Immature natural killer cell (primary cell): Measurements from ENCODE around the gene SOX5. TPM values are rescaled to one million over a fixed set of nuclear protein-coding genes. Genes with fewer than 3 reads are reported as not detected.
"Not testable (repeated sequence)": the region's sequence is repeated elsewhere in the genome, so short reads cannot be mapped to it uniquely, and the experiment has no call there.

Experiments
- DNase-seq, 3 donors: peaks; one replicate each; pipeline ENCODE4 v3.0.0; 2022; ENCODE audit warnings: mixed read lengths in 1 of 3
- H3K27ac Mint-ChIP-seq, 6 donors: one replicate each; pipeline ENCODE4 v1.8.0; 2020; ENCODE audit warnings: mixed read lengths in 6 of 6, mild to moderate bottlenecking in 5 of 6, inconsistent platforms in 4 of 6, moderate library complexity in 3 of 6
- H3K27me3 Mint-ChIP-seq, 3 donors: one replicate each; pipeline ENCODE4 v1.8.0; 2020 to 2021; ENCODE audit warnings: low read depth in 3 of 3, mild to moderate bottlenecking in 3 of 3, mixed read lengths in 3 of 3, moderate library complexity in 3 of 3, inconsistent platforms in 1 of 3
- H3K36me3 Mint-ChIP-seq, 3 donors: one replicate each; pipeline ENCODE4 v1.8.0; 2020; ENCODE audit warnings: mixed read lengths in 3 of 3, inconsistent platforms in 2 of 3, mild to moderate bottlenecking in 2 of 3
- H3K4me1 Mint-ChIP-seq, 2 donors: one replicate each; pipeline ENCODE4 v1.8.0; 2020; ENCODE audit warnings: inconsistent platforms in 2 of 2, mild to moderate bottlenecking in 2 of 2, mixed read lengths in 2 of 2, moderate library complexity in 1 of 2
- H3K4me3 Mint-ChIP-seq, 5 donors: one replicate each; pipeline ENCODE4 v1.8.0; 2020; ENCODE audit warnings: mild to moderate bottlenecking in 5 of 5, mixed read lengths in 5 of 5, inconsistent platforms in 3 of 5, moderate library complexity in 3 of 5
- H3K9me3 Mint-ChIP-seq, 6 donors: one replicate each; pipeline ENCODE4 v1.8.0; 2020; ENCODE audit warnings: mild to moderate bottlenecking in 6 of 6, mixed read lengths in 6 of 6, inconsistent platforms in 4 of 6, moderate library complexity in 3 of 6
- polyA plus RNA-seq, 3 donors: library from polyadenylated mRNA; unstranded; fragments of 300-500 nt; fragmentation: Illumina TruSeq; gene quantifications; one replicate each; pipeline ENCODE4 v1.2.3, GENCODE V29; 2021

The SOX5 gene
- polyA plus RNA-seq, 3 donors from 2014 or later = not detected

DNA sequence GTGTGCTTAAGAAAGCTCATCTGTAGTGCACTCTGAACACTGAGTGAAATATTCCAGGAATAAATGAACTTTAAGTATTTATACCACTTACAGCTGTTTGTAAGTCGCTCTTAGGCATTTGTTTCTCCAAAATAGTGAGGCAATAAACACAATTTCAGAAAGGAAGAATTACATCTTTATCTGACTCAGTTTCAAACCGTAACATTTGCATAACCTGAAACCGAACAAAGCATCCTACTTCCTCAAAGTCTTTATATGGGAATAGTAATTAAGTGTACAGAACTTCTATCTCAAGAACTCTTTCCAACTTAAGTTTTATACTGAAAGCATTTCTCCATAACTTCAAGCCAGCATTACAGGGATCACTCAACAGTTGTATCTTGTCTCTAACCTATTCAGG lies 58.4 kb downstream of the SOX5 start:
- Mint-ChIP-seq H3K27ac (no peak overlapping the region), H3K36me3 (no peaks in the 10 kb centered on the region), H3K4me1 (no peaks in the 10 kb centered on the region), H3K27me3 (no peaks in the 10 kb centered on the region), H3K4me3 (no peak overlapping the region), H3K9me3 (peaks cover 2 to 7% (median 5%) of the 10 kb centered on the region in 6 donors)
- DNase-seq = no peak

DNA sequence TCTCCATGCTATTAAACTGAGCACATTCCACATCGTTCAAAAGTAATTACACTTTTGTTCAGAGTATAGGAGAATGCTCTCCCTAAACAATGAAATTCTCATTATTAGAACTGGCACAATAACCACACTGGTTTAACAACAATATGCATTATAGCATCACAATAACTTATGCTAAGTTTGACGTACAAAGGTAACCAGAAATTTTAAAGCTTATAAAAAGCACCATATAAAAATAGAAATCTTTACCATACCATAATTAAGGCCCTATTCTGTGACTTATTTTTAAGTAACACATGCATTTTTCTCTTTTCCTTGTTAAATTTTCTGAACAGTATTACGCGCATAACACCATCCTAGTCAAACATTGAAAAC lies 60.4 kb downstream of the SOX5 start:
- Mint-ChIP-seq H3K27ac (no peak overlapping the region), H3K36me3 (no peaks in the 10 kb centered on the region), H3K4me1 (no peaks in the 10 kb centered on the region), H3K9me3 (peaks cover 2 to 7% (median 3%) of the 10 kb centered on the region in 6 donors), H3K27me3 (no peaks in the 10 kb centered on the region), H3K4me3 (no peak overlapping the region)
- DNase-seq = no peak

DNA sequence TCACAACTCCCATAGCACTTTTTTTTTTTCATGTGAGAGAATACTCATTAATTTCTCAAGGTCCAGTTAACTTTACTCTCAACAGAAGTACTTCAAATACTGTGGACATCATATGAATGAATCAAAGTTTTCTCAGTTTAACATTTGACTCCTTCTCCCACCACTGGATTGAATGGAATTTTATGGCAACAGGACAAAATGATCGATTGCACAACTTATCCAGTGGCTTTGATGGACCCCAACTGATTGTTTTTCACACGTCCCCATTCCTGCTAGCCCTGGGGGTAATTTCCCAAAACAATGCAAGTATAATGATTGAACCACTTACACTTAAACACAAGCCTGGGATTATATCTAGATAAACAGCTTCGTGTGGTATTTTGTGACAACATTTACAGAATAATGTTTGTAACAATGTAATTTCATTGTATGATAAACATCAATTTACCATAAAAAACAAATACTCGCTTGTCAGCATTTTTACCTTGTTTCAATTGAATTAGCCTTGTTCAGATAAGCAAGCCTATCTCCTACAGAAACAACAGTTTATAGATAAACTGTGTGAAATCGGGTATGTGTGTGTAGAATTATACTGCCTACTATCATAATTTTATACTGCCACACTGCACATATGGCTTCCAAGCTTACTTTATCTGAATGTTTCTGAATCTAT lies 60.9 kb downstream of the SOX5 start:
- Mint-ChIP-seq H3K4me1 (no peaks in the 10 kb centered on the region), H3K27ac (no peak overlapping the region), H3K27me3 (no peaks in the 10 kb centered on the region), H3K36me3 (no peaks in the 10 kb centered on the region), H3K9me3 (peaks cover 2 to 7% (median 3%) of the 10 kb centered on the region in 6 donors), H3K4me3 (no peak overlapping the region)
- DNase-seq = no peak

DNA sequence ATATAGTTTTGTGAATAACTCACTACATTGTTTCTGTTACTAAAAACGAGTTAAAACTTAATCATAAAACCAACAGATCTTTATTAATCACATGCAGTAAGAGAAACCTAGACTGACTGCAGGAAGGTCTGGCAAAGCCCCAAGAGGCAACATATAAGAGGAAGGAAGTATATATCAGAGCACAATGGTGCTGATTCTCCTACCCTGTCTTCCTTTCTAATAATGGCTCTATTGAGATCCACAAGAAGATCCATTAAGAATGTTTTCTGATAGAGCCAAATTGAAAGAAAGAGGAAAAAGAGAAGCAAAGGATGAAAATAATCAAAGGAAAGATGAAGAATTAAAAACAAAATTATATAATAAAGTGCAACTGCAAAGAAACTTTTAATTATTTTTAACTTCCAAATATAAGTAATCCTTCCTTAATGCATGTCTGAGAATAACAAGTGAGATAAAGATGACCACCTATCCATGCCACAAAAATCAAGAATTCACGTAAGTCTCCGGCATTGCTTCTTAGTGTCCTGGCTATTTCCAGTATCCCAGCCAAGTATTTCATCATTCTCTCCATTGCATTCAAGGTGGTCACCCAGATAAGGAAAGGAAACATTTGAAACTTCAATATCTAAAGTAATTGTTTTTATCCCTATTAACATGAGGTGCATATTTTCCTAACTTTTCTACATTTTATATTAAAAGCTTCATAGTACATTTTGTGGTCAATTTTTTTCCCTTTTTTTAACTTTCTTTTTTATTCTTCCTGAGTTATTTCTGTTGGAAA lies 62.2 kb downstream of the SOX5 start:
- no peak overlapping the region for H3K4me3 Mint-ChIP-seq
- H3K9me3 Mint-ChIP-seq = peaks cover 0 to 7% (median 2%) of the 10 kb centered on the region in 6 donors
- no peak overlapping the region for H3K27ac Mint-ChIP-seq
- H3K4me1 Mint-ChIP-seq = no peaks in the 10 kb centered on the region
- no peak for DNase-seq
- H3K27me3 Mint-ChIP-seq = no peaks in the 10 kb centered on the region
- H3K36me3 Mint-ChIP-seq = no peaks in the 10 kb centered on the region

DNA sequence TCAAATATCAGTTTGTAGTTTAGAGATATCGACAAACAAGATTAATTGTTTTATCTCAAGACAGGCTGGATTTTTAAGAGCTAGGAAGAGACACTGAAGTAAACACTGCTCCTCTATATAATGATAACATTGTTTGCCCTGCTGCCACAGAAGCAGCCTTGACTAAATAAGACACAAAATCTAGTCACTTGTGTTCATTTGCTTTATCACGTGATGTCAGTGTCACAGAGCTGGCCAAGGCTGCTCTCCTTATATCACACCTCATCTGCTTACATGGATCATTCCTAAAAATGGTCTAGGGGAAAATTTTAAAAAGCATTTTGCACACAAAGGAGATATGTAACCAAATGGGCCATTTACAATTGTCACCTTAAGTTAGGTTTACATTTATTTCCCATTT lies 64.1 kb downstream of the SOX5 start:
- Mint-ChIP-seq H3K27ac (no peak overlapping the region), H3K27me3 (no peaks in the 10 kb centered on the region), H3K36me3 (no peaks in the 10 kb centered on the region)

DNA sequence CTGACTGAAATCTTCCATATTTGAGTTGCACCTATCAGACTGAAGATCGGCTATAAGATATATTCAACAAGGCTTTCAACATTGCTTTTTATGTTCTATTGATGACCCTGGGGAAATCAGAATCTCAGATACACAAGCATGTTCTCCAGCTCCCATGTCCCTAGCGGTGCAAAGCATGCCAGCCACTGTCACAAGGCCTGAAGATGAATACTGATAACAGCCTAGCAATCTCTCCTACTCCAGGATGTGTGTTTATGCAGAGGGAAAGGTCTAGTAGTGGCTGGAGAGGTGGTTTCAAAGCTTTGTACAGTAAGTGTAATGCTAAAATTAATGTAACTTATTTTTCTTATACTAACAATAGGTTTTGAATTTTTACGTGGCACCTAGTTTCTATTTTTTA lies 64.6 kb downstream of the SOX5 start:
- Mint-ChIP-seq H3K9me3 (peaks cover 0 to 5% (median 0%) of the 10 kb centered on the region in 6 donors), H3K27ac (no peak overlapping the region), H3K36me3 (no peaks in the 10 kb centered on the region)

More for the DNA sequence above, 64.1 kb downstream of the SOX5 start:
- DNase-seq = no peak
- Mint-ChIP-seq H3K4me1 (no peaks in the 10 kb centered on the region), H3K9me3 (peaks cover 0 to 5% (median under 1%) of the 10 kb centered on the region in 6 donors), H3K4me3 (no peak overlapping the region)

DNA sequence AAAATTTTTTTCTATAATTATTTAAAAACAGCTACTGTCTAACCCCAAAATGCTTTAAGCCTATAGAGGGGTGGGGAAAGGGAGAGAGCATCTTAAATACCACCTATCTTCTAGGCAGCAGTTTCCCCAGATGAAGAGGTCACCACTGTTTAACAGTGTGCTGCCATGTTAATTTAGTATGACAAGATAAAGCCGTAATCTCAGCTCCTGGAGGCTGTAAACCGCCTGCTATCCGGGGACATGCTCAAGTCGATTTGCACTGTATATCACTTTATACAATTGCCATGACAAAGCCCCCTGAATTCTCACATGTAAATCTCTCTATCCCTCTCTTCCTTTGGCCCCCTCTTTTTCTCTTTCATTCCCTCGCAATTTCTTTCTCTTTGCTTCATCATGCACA lies 68.5 kb downstream of the SOX5 start:
- Mint-ChIP-seq H3K36me3 (no peaks in the 10 kb centered on the region), H3K9me3 (peaks cover 0 to 5% (median under 1%) of the 10 kb centered on the region in 6 donors), H3K4me3 (no peak overlapping the region), H3K27ac (no peak overlapping the region), H3K4me1 (no peaks in the 10 kb centered on the region), H3K27me3 (peaks cover 0 to 4% (median 0%) of the 10 kb centered on the region in 3 donors)
- DNase-seq = no peak

More for the DNA sequence above, 64.6 kb downstream of the SOX5 start:
- Mint-ChIP-seq H3K27me3 (no peaks in the 10 kb centered on the region), H3K4me1 (no peaks in the 10 kb centered on the region), H3K4me3 (no peak overlapping the region)
- DNase-seq = no peak

DNA sequence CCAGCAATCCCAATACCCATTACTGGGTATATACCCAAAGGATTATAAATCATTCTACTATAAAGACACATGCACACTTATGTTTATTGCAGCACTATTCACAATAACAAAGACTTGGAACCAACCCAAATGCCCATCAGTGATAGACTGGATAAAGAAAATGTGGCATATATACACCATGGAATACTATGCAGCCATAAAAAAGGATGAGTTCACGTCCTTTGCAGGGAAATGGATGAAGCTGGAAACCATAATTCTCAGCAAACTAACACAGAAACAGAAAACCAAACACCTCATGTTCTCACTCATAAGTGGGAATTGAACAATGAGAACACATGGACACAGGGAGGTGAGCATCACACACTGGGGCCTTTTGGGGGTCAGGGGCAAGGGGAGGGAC lies 72.9 kb downstream of the SOX5 start:
- not testable (repeated sequence) for H3K27me3 Mint-ChIP-seq, H3K4me1 Mint-ChIP-seq, DNase-seq, H3K27ac Mint-ChIP-seq, H3K4me3 Mint-ChIP-seq, H3K36me3 Mint-ChIP-seq
- H3K9me3 Mint-ChIP-seq = peaks cover 0 to 11% (median 5%) of the 10 kb centered on the region in 6 donors

DNA sequence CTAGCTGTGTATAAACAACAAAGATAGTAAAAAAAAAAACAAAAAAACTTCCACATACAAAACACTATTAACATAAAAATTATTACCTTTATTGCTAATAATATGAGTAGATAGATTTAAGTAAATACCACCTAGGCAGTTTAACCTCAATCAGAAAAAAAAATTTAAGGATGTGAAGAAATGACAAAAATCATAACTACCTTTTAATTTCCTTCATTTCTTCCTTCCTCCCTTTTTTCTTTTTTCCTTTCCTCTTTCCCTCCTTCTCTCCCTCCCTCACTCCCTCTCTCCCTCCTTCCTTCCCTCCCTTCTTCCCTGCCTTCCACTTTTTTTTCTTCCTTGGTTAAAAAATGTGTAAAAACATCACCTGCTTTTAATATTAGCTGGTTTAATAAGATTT lies 81.7 kb downstream of the SOX5 start:
- H3K36me3 Mint-ChIP-seq = no peaks in the 10 kb centered on the region
- DNase-seq = no peak
- peaks cover 0 to 4% (median 0%) of the 10 kb centered on the region in 3 donors for H3K27me3 Mint-ChIP-seq
- no peak overlapping the region for H3K4me3 Mint-ChIP-seq
- H3K9me3 Mint-ChIP-seq = peaks cover 3 to 27% (median 12%) of the 10 kb centered on the region in 6 donors
- H3K27ac Mint-ChIP-seq = no peak overlapping the region
- H3K4me1 Mint-ChIP-seq = no peaks in the 10 kb centered on the region

DNA sequence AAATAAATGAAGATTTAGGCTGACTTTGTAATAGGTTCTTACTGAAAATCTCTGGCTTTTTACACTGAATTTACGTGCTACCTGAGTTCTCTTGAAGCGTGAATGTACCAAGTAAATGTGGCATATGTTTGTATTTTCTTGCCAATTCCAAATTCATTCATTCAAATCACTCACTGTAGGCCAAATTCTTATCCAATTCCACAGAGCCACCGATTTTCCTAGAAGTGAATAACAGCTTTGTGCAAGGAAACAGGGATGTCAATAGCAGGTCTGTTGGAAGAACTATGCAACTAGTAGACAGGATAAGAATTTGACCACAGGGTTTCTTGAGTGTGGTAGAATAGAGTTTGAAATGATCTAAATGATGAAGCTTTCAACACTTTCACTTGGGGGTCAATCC lies 86.8 kb downstream of the SOX5 start:
- Mint-ChIP-seq H3K27me3 (peaks cover 0 to 8% (median 0%) of the 10 kb centered on the region in 3 donors), H3K4me1 (no peaks in the 10 kb centered on the region), H3K9me3 (peaks cover 5 to 38% (median 14%) of the 10 kb centered on the region in 6 donors), H3K4me3 (no peak overlapping the region), H3K36me3 (peaks cover 0 to 3% (median 0%) of the 10 kb centered on the region in 3 donors), H3K27ac (no peak overlapping the region)
- DNase-seq = no peak

DNA sequence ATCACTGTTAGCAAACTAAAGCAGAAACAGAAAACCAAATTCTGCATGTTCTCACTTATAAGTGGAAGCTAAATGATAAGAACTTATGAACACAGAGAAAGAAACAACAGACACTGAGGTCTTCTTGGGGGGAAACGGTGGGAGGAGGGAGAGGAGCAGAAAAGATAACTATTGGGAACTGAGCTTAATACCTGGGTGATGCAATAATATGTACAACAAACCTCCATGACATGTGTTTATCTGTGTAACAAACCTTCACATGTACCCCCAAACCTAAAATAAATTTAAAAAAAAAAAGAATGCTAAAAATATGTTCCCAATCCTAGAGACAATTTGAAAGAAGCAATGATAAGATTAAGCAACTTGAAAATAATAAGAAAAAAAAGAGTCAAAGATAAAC lies 89.5 kb downstream of the SOX5 start:
- peaks cover 9 to 42% (median 14%) of the 10 kb centered on the region in 6 donors for H3K9me3 Mint-ChIP-seq
- no peak for DNase-seq
- peaks cover 0 to 3% (median 0%) of the 10 kb centered on the region in 3 donors for H3K36me3 Mint-ChIP-seq
- H3K4me3 Mint-ChIP-seq = no peak overlapping the region
- peaks cover 0 to 4% (median 0%) of the 10 kb centered on the region in 3 donors for H3K27me3 Mint-ChIP-seq
- H3K4me1 Mint-ChIP-seq = no peaks in the 10 kb centered on the region
- no peak overlapping the region for H3K27ac Mint-ChIP-seq

DNA sequence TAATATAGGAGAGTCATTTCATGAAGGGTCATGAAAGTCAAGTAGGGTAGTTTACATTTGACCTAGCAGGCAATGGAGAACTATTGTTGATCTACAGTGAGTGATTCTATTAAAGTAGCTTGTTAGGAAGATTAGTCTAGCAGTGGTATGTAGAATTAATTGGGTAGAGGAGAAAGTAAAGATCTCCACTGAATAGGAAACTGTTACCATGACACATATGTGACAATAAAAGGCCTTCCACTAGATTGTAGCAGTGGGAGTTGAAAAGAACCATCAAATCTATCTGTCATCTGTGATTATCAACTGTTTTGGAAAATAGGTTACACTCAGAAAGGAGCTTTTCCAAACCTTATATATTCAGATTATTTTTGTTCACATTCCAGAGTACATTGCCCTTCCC lies 92.3 kb downstream of the SOX5 start:
- Mint-ChIP-seq H3K27me3 (peaks cover 0 to 4% (median 0%) of the 10 kb centered on the region in 3 donors), H3K4me3 (no peak overlapping the region), H3K36me3 (peaks cover 0 to 3% (median 0%) of the 10 kb centered on the region in 3 donors), H3K9me3 (peaks cover 7 to 33% (median 12%) of the 10 kb centered on the region in 6 donors), H3K27ac (no peak overlapping the region), H3K4me1 (no peaks in the 10 kb centered on the region)
- DNase-seq = no peak

DNA sequence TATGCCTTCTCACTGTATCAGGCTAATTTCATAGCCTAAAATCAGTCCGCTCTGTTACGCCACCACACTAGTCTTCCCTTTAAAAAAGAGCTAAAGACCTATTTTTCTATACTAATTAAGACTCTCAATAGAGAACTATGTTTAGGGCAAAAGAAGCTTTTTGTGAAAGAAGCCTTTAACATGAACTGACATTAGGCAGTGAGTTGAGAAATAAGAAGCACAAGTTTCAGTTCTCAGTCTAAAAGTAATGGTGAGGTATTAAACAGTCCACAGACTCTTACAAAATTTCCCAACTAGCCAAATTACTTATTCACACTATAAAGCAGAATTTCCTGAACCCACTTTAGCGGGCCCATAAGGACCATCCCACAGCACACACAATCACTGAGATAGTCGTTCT lies 93.7 kb downstream of the SOX5 start:
- H3K9me3 Mint-ChIP-seq = peaks cover 7 to 27% (median 12%) of the 10 kb centered on the region in 6 donors
- H3K4me3 Mint-ChIP-seq = no peak overlapping the region
- no peaks in the 10 kb centered on the region for H3K4me1 Mint-ChIP-seq
- H3K36me3 Mint-ChIP-seq = peaks cover 0 to 3% (median 0%) of the 10 kb centered on the region in 3 donors
- peaks cover 0 to 4% (median 0%) of the 10 kb centered on the region in 3 donors for H3K27me3 Mint-ChIP-seq
- DNase-seq = no peak
- no peak overlapping the region for H3K27ac Mint-ChIP-seq

DNA sequence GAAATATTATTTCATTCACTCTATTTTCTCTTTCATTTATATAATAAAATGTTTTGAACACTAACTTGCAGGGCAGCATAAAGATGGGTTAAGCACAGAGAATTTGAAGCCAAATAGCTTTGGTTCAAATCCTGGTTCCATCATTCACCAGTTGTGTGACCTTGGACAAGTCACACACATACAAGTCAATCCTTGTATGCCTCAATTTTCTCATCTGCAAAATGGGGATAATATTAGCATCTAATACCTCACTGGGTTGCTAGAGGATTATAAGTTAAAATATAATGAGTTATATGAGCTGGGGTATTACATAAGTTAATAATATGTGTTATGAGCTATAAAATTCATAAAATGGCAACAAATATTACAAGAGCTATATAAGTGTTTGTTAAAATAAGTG lies 94.9 kb downstream of the SOX5 start:
- Mint-ChIP-seq H3K27me3 (peaks cover 0 to under 1% (median 0%) of the 10 kb centered on the region in 3 donors), H3K27ac (no peak overlapping the region), H3K4me1 (no peaks in the 10 kb centered on the region), H3K9me3 (peaks cover 4 to 22% (median 7%) of the 10 kb centered on the region in 6 donors), H3K4me3 (no peak overlapping the region), H3K36me3 (no peaks in the 10 kb centered on the region)
- DNase-seq = no peak
